ENCODE measurements around the gene MSH4. TPM values are rescaled to one million over a fixed set of nuclear protein-coding genes. Genes with fewer than 3 reads are reported as not detected.
"Not testable (repeated sequence)": the region's sequence is repeated elsewhere in the genome, so short reads cannot be mapped to it uniquely, and the experiment has no call there.

Gene MSH4
- total and polyA plus RNA-seq, 9 donors, result 0.09 to 0.65 (median 0.32) TPM

- H3K9me3 ChIP-seq (replicated peaks; ENCODE audit: control insufficient read depth, low read depth, low read length), result no peaks in the 10 kb centered on the region
- H3K36me3 ChIP-seq (ENCODE audit: control insufficient read depth, insufficient read depth, low read length), result peaks cover 45% of the 10 kb centered on the region
- H3K27me3 ChIP-seq (ENCODE audit: control insufficient read depth, insufficient read depth, low read length), result no peaks in the 10 kb centered on the region
- 100% methylated on average over 3 of the region's 4 CpGs for WGBS (ENCODE audit: insufficient coverage)
- DNase-seq, result no peak
- no peak overlapping the region for H3K4me3 ChIP-seq (ENCODE audit: low read length)
- no peak overlapping the region for H3K27ac ChIP-seq (ENCODE audit: low read length)
- no peaks in the 10 kb centered on the region for H3K4me1 ChIP-seq (ENCODE audit: control insufficient read depth, insufficient read depth, low read length)
Observed at GRCh38 chr1:75795703-75796193, 934 bp upstream of the MSH4 start.

- Histone ChIP-seq H3K9me3 (replicated peaks; ENCODE audit: control insufficient read depth, low read depth, low read length) (no peaks in the 10 kb centered on the region), H3K27me3 (ENCODE audit: control insufficient read depth, insufficient read depth, low read length) (no peaks in the 10 kb centered on the region), H3K4me3 (ENCODE audit: low read length) (no peak overlapping the region), H3K36me3 (ENCODE audit: control insufficient read depth, insufficient read depth, low read length) (peaks cover 39% of the 10 kb centered on the region), H3K27ac (ENCODE audit: low read length) (no peak overlapping the region), H3K4me1 (ENCODE audit: control insufficient read depth, insufficient read depth, low read length) (no peaks in the 10 kb centered on the region)
- WGBS (ENCODE audit: insufficient coverage), result 80% methylated on average over 5 of the region's 6 CpGs
- DNase-seq, result no peak
Observed at GRCh38 chr1:75797273-75797588, 549 bp downstream of the MSH4 start.

- Histone ChIP-seq H3K27me3 (ENCODE audit: control insufficient read depth, insufficient read depth, low read length) (no peaks in the 10 kb centered on the region), H3K4me3 (ENCODE audit: low read length) (no peak overlapping the region), H3K4me1 (ENCODE audit: control insufficient read depth, insufficient read depth, low read length) (no peaks in the 10 kb centered on the region), H3K36me3 (ENCODE audit: control insufficient read depth, insufficient read depth, low read length) (peaks cover 36% of the 10 kb centered on the region), H3K27ac (ENCODE audit: low read length) (no peak overlapping the region), H3K9me3 (replicated peaks; ENCODE audit: control insufficient read depth, low read depth, low read length) (no peaks in the 10 kb centered on the region)
- WGBS (ENCODE audit: insufficient coverage), result 90% methylated on average over 2 of the region's 13 CpGs
- DNase-seq, result no peak
Observed at GRCh38 chr1:75797606-75798216, 1.0 kb downstream of the MSH4 start.

GRCh38 chr1:75801480-75801879 is 4.8 kb downstream of the MSH4 start:
- not testable (repeated sequence) for DNase-seq; H3K27ac ChIP-seq (ENCODE audit: low read length); H3K4me3 ChIP-seq (ENCODE audit: low read length); H3K27me3 ChIP-seq (ENCODE audit: control insufficient read depth, insufficient read depth, low read length); H3K9me3 ChIP-seq (replicated peaks; ENCODE audit: control insufficient read depth, low read depth, low read length); H3K4me1 ChIP-seq (ENCODE audit: control insufficient read depth, insufficient read depth, low read length)
- WGBS (ENCODE audit: insufficient coverage), result 100% methylated on average over 1 of the region's 2 CpGs
- H3K36me3 ChIP-seq (ENCODE audit: control insufficient read depth, insufficient read depth, low read length), result peaks cover 12% of the 10 kb centered on the region

GRCh38 chr1:75808921-75809320 is 12.2 kb downstream of the MSH4 start:
- no peak for DNase-seq
- H3K27me3 ChIP-seq (ENCODE audit: control insufficient read depth, insufficient read depth, low read length), result no peaks in the 10 kb centered on the region
- H3K36me3 ChIP-seq (ENCODE audit: control insufficient read depth, insufficient read depth, low read length), result no peaks in the 10 kb centered on the region

GRCh38 chr1:75810113-75810512 is 13.4 kb downstream of the MSH4 start:
- not testable (repeated sequence) for H3K36me3 ChIP-seq (ENCODE audit: control insufficient read depth, insufficient read depth, low read length); H3K9me3 ChIP-seq (replicated peaks; ENCODE audit: control insufficient read depth, low read depth, low read length); H3K27me3 ChIP-seq (ENCODE audit: control insufficient read depth, insufficient read depth, low read length); H3K4me3 ChIP-seq (ENCODE audit: low read length); H3K27ac ChIP-seq (ENCODE audit: low read length); DNase-seq; H3K4me1 ChIP-seq (ENCODE audit: control insufficient read depth, insufficient read depth, low read length)
- no CpG with 5 or more reads among the region's 3 CpGs for WGBS (ENCODE audit: insufficient coverage)

More at GRCh38 chr1:75808921-75809320, 12.2 kb downstream of the MSH4 start:
- no CpG with 5 or more reads among the region's 4 CpGs for WGBS (ENCODE audit: insufficient coverage)
- H3K9me3 ChIP-seq (replicated peaks; ENCODE audit: control insufficient read depth, low read depth, low read length), result no peaks in the 10 kb centered on the region
- no peak overlapping the region for H3K4me3 ChIP-seq (ENCODE audit: low read length)
- H3K27ac ChIP-seq (ENCODE audit: low read length), result no peak overlapping the region
- H3K4me1 ChIP-seq (ENCODE audit: control insufficient read depth, insufficient read depth, low read length), result no peaks in the 10 kb centered on the region

GRCh38 chr1:75811211-75811981 is 14.7 kb downstream of the MSH4 start:
- Histone ChIP-seq H3K4me1 (ENCODE audit: control insufficient read depth, insufficient read depth, low read length) (no peaks in the 10 kb centered on the region), H3K4me3 (ENCODE audit: low read length) (no peak overlapping the region), H3K27ac (ENCODE audit: low read length) (no peak overlapping the region), H3K36me3 (ENCODE audit: control insufficient read depth, insufficient read depth, low read length) (no peaks in the 10 kb centered on the region), H3K9me3 (replicated peaks; ENCODE audit: control insufficient read depth, low read depth, low read length) (no peaks in the 10 kb centered on the region), H3K27me3 (ENCODE audit: control insufficient read depth, insufficient read depth, low read length) (no peaks in the 10 kb centered on the region)
- DNase-seq, result no peak
- no CpG with 5 or more reads among the region's 1 CpG for WGBS (ENCODE audit: insufficient coverage)

GRCh38 chr1:75812065-75812464 is 15.4 kb downstream of the MSH4 start:
- H3K9me3 ChIP-seq (replicated peaks; ENCODE audit: control insufficient read depth, low read depth, low read length), result no peaks in the 10 kb centered on the region
- DNase-seq, result no peak
- WGBS (ENCODE audit: insufficient coverage), result no CpG with 5 or more reads among the region's 3 CpGs
- H3K4me1 ChIP-seq (ENCODE audit: control insufficient read depth, insufficient read depth, low read length), result no peaks in the 10 kb centered on the region
- no peak overlapping the region for H3K4me3 ChIP-seq (ENCODE audit: low read length)
- H3K27me3 ChIP-seq (ENCODE audit: control insufficient read depth, insufficient read depth, low read length), result no peaks in the 10 kb centered on the region
- no peaks in the 10 kb centered on the region for H3K36me3 ChIP-seq (ENCODE audit: control insufficient read depth, insufficient read depth, low read length)
- no peak overlapping the region for H3K27ac ChIP-seq (ENCODE audit: low read length)

GRCh38 chr1:75823596-75823995 is 26.9 kb downstream of the MSH4 start:
- DNase-seq; H3K4me1 ChIP-seq (ENCODE audit: control insufficient read depth, insufficient read depth, low read length); H3K27ac ChIP-seq (ENCODE audit: low read length); H3K4me3 ChIP-seq (ENCODE audit: low read length); H3K9me3 ChIP-seq (replicated peaks; ENCODE audit: control insufficient read depth, low read depth, low read length); H3K36me3 ChIP-seq (ENCODE audit: control insufficient read depth, insufficient read depth, low read length); H3K27me3 ChIP-seq (ENCODE audit: control insufficient read depth, insufficient read depth, low read length): not testable (repeated sequence)
- no CpG with 5 or more reads among the region's 1 CpG for WGBS (ENCODE audit: insufficient coverage)

GRCh38 chr1:75836528-75837100 is 39.9 kb downstream of the MSH4 start:
- Histone ChIP-seq H3K9me3 (replicated peaks; ENCODE audit: control insufficient read depth, low read depth, low read length) (peaks cover 2% of the 10 kb centered on the region), H3K4me1 (ENCODE audit: control insufficient read depth, insufficient read depth, low read length) (no peaks in the 10 kb centered on the region), H3K4me3 (ENCODE audit: low read length) (no peak overlapping the region), H3K27me3 (ENCODE audit: control insufficient read depth, insufficient read depth, low read length) (no peaks in the 10 kb centered on the region), H3K36me3 (ENCODE audit: control insufficient read depth, insufficient read depth, low read length) (no peaks in the 10 kb centered on the region), H3K27ac (ENCODE audit: low read length) (no peak overlapping the region)
- DNase-seq, result no peak
- no CpG with 5 or more reads among the region's 2 CpGs for WGBS (ENCODE audit: insufficient coverage)

All from muscle of leg (tissue), 11 donors.